Measurements from ENCODE around the gene C6orf132. TPM values are rescaled to one million over a fixed set of nuclear protein-coding genes. Genes with fewer than 3 reads are reported as not detected.

The C6orf132 gene
- total and polyA plus RNA-seq, 2 of the 8 experiments (the other 6 are each of a cell fraction or from before 2014, with no cell fraction given): 31.5 to 64.0 TPM

DNA sequence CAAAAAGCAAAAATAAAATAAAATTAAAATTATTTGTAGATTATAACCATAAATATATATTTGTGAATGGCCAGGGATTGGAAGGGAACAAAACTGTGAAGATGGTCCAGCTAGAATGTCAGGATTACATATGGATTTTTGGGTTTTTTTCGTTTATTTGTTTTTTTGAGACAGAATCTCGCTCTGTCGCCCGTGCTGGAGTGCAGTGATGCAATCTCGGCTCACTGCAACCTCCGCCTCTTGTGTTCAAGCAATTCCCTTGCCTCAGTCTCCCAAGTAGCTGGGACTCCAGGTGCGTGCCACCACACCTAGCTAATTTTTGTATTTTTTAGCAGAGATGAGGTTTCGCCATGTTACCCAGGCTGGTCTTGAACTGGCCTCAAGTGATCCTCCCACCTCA is 7.8 kb upstream of the C6orf132 start:
- no peak overlapping the region for H2AK5ac ChIP-seq (ENCODE audit: low read depth, low read length)
- H3K56ac ChIP-seq (replicated peaks; ENCODE audit: insufficient read length, low read depth, low read length): no peak overlapping the region
- H3K4me2 ChIP-seq (ENCODE audit: insufficient read depth in 1 of 2, low read depth in 2 of 2, low read length in 2 of 2): no peak overlapping the region
- H3K18ac ChIP-seq (ENCODE audit: extremely low read depth, low read length): no peak overlapping the region
- FAIRE-seq: no peak
- H4K8ac ChIP-seq (ENCODE audit: extremely low read depth, insufficient read depth, low read length): no peak overlapping the region
- no peaks in the 10 kb centered on the region; the same call in 1 of the 2 replicates for H3K79me1 ChIP-seq (ENCODE audit: low read depth, low read length)
- H3K79me2 ChIP-seq (ENCODE audit: control insufficient read depth in 1 of 2, insufficient read depth in 2 of 2, low read length in 2 of 2): no peaks in the 10 kb centered on the region
- H2BK20ac ChIP-seq (ENCODE audit: low read length): no peak overlapping the region
- H3K23me2 ChIP-seq (ENCODE audit: low read depth, low read length): no peaks in the 10 kb centered on the region
- CTCF ChIA-PET (ENCODE audit: partially characterized antibody): interaction anchor here (0.7 to 6.3 kb wide), 6 partner anchors 9 to 215 kb away, joined by 3 to 43 read pairs (median 5); no protein-coding TSS in a partner anchor
- H2BK5ac ChIP-seq (ENCODE audit: low read depth, low read length): no peak overlapping the region
- no peak overlapping the region for H2BK120ac ChIP-seq (replicated peaks; ENCODE audit: low read depth, low read length)
- H3K4me1 ChIP-seq (replicated peaks in 1 of 4; ENCODE audit: control insufficient read depth in 3 of 4, insufficient read depth in 4 of 4, low read length in 3 of 4): peaks cover 0 to 7% (median 3%) of the 10 kb centered on the region in 4 experiments; a peak in 4 of 7 replicates
- DNase-seq (ENCODE audit: low read depth in 1 of 2, low spot score in 2 of 2): no peak
- no peaks in the 10 kb centered on the region for H3K36me3 ChIP-seq (ENCODE audit: control insufficient read depth in 2 of 4, insufficient read depth in 4 of 4, low read length in 3 of 4)
- no peak overlapping the region for H3K4ac ChIP-seq (replicated peaks; ENCODE audit: insufficient read length, low read depth, low read length)
- H3K4me3 ChIP-seq (ENCODE audit: extremely low read depth in 1 of 4, insufficient read depth in 2 of 4, low read depth in 3 of 4, low read length in 4 of 4): no peak overlapping the region
- H4K5ac ChIP-seq (ENCODE audit: insufficient read length, low read depth, low read length): no peak overlapping the region
- H3K14ac ChIP-seq (ENCODE audit: insufficient read length): no peak overlapping the region
- POLR2A ChIA-PET (ENCODE audit: partially characterized antibody): interaction anchor here (1.1 to 4.3 kb wide), 3 partner anchors 9 to 38 kb away, joined by 3 to 39 read pairs (median 14); partner anchors contain the start of gene C6orf132
- H2AFZ ChIP-seq (ENCODE audit: low read length): no peak overlapping the region
- TF ChIP-seq RXRA (IDR thresholded peaks at IDR 0.05; ENCODE audit: insufficient read depth, low read depth, low read length) (no peak), TEAD4 (IDR thresholded peaks at IDR 0.05; ENCODE audit: low read depth, low read length) (no peak), KDM5A (IDR thresholded peaks at IDR 0.05; ENCODE audit: low read length) (no peak), POLR2A (IDR thresholded peaks at IDR 0.05; ENCODE audit: control extremely low read depth in 1 of 2, low read depth in 2 of 2, low read length in 2 of 2) (no peak), SP2 (IDR thresholded peaks at IDR 0.05; ENCODE audit: low read length) (no peak), GABPA (IDR thresholded peaks at IDR 0.05; ENCODE audit: borderline replicate concordance, insufficient read depth, low read length) (no peak), SRF (IDR thresholded peaks at IDR 0.05; ENCODE audit: low read depth, low read length) (no peak), CBX5 (IDR thresholded peaks at IDR 0.05; ENCODE audit: low read depth, low read length) (no peak), POLR2AphosphoS5 (IDR thresholded peaks at IDR 0.05; ENCODE audit: low read depth, low read length) (no peak), SUZ12 (IDR thresholded peaks at IDR 0.05; ENCODE audit: low read length) (no peak), TBP (IDR thresholded peaks at IDR 0.05; ENCODE audit: low read depth, low read length) (no peak)
- WGBS, 2 experiments (ENCODE audit: extremely low coverage in 1 of 2, insufficient coverage in 1 of 2, insufficient read length in 1 of 2, insufficient replicate concordance in 2 of 2, low coverage in 1 of 2, low lambda C conversion rate in 2 of 2, missing lambda C conversion rate in 1 of 2): 91% methylated on average over 8 of the region's 8 CpGs; no CpG with 5 or more reads in 1 of the 2 experiments
- no peak overlapping the region for H3K23ac ChIP-seq (ENCODE audit: insufficient read length)
- no peaks in the 10 kb centered on the region for H3K9me3 ChIP-seq (ENCODE audit: insufficient read depth in 2 of 2, low read depth in 1 of 2, low read length in 1 of 2)
- no peak overlapping the region for H3K27ac ChIP-seq (ENCODE audit: low read depth, low read length)
- no peak overlapping the region for H4K91ac ChIP-seq (replicated peaks; ENCODE audit: insufficient read length, low read length)
- H4K20me1 ChIP-seq (replicated peaks in 1 of 2; ENCODE audit: control insufficient read depth in 1 of 2, insufficient read depth in 2 of 2, low read length in 2 of 2): no peaks in the 10 kb centered on the region
- no peak overlapping the region for H2BK12ac ChIP-seq (ENCODE audit: low read depth, low read length)
- no peak overlapping the region for H2BK15ac ChIP-seq (ENCODE audit: low read length)
- no peak overlapping the region for H3K9ac ChIP-seq (replicated peaks in 1 of 4; ENCODE audit: extremely low read depth in 1 of 4, low read depth in 3 of 4, low read length in 3 of 4)
- H3K27me3 ChIP-seq (replicated peaks in 1 of 4; ENCODE audit: control insufficient read depth in 3 of 4, extremely low read depth in 1 of 4, insufficient read depth in 3 of 4, low read length in 3 of 4): peaks cover 0 to 3% (median 0%) of the 10 kb centered on the region in 4 experiments; a peak in 3 of 7 replicates

Data from H1 (cell line).